Activated CD4-positive, alpha-beta T cell treated with anti-CD3 and anti-CD28 coated beads, Interleukin-2, amount 50 U/mL, for 16 hours (primary cell): ENCODE results near the gene INTS15.

ENCODE experiments used
- DNase-seq: peaks from one replicate; pipeline ENCODE4 v3.0.0-alpha.2; 2020

The INTS15 gene

DNA sequence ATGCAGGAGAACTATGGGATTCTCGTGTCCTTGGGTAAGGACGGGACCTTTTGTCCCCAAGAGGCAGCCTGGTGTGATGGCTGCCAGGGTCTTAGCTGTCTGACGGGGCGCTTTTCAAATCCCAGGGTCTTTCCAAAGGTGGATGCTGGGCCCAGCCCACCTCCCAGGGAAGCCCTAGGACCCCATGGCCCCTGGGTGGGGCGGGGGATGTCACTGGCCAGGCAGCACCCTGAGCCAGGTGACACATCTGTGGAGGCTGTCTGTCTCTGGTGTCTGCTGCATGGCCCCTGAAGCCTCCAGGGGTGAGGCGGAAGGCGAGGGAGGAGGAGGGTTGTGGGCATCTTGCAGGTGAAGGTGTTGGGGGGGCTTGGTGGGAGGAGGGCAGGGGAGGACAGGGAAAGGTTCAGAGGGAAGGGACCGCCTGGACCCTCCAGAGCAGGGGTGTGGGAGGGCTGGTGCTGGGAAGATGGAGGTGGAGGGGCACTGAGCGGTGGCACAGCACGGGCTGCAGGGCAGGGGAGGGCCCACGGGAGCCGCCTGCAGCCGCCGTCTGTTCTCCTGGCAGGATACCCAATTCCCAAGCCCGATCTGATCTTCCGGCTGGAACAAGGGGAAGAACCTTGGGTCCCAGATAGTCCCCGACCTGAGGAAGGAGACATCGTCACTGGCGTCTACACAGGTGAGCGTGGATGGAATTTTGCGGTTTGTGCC is 54.2 kb downstream of the INTS15 start:
- DNase-seq = no peak

DNA sequence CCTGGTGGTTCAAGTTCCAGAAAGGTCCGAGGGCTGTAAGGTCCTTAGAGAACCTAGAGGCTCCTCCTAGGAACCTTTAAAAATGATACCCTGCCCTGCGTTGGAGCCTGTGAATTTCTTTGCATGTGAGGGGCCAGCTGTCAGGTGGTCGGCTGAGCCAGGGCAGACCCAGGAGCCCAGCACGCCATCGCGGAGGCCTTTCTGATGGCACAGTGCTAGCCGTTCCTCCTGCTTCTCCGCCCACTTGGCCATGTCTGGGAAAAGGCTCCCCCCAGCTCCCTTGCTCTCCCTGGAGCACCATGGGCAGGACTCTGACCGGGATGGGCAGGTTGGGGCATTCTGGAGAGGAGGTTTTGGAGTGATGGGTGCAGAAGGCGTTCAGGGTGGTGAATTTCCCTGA is 54.9 kb downstream of the INTS15 start:
- no peak for DNase-seq

DNA sequence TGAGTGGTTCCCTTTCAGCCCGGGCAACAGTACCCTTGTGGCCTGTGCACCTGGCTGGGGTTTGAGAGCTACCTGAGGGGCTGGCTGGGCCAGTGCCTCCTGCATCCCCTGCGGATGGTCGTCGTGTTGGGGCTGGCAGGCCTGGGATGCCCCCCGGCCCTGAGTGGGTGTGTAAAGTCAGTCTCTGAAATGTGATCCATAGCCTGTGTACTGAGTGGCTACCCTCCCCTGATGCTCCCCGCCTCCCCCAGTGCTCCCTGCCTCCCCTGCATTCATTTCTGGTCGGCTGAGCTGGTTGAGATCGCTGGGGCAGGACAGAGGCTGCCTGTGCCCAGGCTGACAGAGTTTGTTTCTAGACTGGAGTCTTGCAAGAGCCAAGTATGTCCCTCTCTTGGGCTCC is 56.6 kb downstream of the INTS15 start:
- no peak for DNase-seq

DNA sequence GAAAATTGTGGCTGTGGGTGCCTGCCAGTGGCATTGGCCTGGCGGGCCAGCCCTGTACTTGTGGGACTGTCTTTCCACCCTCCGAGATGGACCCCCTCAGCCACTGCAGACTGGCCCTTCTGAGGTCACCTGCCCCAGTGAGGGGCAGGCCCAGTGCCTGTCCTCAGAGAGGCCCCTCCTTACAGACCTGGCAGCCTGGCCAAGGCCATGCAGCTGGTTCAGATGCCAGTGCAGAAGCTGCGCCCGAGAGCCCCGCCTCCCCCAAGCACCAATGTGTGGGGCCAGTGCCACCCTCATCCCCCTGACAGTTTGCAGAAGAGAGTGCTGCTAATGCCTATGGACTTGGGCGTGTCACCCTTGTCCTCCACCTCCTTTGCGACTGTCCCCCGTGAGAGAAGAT is 57.3 kb downstream of the INTS15 start:
- DNase-seq = no peak

DNA sequence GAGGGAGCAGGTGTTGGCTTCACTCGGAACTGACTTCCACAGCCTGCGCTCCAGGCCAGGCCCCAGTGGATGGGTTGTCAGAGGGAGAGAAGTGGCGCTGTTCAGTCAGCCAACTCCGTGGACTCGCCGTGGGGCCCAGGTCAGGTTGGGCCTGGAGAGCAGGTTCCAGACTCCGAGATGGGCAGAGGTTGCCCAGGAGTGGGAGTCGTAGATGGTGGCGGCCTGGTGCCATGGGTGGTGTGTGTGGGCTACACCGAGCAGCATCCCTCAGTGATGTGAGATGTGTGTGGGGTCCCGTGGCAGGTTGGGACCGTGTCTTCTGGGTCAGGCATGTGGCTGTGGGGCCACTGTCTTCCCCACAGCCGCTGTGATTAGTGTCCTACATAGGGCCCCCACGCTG is 57.7 kb downstream of the INTS15 start:
- no peak for DNase-seq

DNA sequence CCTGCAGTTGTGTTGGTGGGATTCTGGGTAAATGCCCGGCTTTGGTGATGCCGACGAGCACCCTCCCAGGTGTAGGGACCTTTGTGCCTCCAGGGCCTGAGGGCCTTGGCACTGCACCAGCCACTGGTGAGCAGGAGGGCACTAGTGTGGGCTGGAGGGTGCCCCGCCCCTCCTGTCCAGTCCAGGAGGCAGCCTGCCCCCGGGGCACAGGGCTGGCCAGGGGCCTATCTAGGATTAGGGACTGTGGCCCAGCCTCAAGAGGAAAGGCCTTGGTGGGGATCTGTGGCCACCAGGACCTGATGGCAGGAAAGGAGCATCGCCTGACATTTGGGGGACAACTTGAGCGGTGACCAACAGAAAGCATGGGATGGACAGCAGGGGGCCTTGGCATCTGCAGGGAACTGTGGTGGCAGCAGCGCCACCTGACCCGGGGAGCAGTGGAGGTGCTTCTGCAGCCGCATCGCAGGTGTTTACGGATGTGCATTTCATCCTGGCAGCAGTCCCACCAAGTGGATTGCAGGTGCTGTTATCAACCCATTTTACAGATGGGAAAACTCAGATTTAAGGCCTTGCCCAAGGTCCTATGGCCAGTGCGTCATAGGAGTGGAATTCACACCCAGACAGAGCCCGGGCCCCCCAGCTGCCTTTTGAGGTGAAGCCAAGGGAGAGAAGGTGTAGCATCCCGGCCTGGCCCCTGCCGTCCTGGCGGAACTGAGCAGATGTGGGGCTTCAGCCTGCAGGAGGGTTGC is 58.4 kb downstream of the INTS15 start:
- no peak for DNase-seq

DNA sequence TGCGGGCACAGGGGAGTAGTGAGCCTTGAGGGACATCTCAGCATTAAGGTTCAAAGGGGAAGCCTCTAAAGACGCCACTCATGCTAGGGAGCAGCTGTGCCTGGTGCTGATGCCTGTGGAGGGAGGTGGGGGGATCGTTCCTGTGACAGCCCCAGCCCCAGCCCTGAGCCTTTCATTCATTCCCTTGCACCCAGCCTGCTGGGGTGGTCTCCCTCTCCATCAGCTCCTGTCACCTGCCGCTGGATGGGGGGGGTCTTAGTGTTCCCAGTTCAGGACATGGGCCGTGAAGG is 58.9 kb downstream of the INTS15 start:
- no peak for DNase-seq

DNA sequence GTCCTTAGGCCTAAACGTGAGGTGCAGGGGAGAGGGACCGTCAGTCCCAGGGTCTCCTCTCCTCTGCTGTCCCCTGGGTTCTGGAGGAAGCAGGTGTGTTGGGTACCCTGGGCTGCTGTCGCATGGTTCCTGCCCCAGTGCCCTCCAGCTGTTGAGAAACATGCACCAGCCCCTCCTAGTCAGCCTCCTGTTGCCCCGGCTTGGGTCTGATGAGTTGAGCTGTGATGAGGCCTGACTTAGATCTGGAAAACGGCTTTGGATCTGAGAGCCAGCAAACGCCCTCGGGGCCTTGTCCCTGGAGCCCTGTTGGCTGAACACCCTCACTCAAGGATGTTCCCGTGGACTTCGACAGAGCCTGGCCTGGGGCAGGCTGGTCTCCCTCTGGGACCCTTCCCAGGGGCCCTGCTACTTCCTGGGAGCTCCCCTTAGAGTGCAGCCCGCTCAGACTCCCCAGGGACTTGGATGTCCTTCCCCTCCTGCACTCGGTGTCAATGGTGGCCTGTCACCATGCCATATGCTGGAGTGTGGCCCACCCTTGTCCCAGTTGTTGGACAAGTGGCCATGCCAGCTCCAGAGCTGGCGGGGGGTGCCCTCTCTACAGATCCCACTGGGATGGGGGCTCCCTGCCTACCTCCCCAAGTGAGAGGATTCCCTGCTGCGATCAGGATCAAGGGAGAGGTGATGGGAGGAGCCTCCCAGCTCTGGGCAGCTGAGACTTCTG is 59.6 kb downstream of the INTS15 start:
- DNase-seq = no peak

DNA sequence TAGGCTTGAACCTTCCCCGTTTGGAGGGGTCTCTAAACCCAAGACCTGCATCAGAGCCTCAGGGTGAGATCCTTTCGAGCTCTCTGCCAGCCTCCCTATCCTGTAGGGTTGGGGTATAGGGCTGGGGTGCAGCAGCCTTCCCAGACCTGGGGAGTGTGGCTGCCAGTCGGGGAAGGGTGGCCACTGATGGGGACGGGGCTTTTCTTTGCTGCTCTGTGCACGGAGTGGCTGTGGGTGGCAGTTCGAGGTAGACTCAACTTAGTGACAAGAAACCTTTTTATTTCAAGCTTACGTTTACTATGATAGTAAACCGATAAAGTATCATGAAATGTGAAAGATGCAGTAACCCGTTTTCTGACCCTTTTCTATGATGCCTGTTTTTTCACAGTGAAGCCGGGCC is 60.3 kb downstream of the INTS15 start:
- DNase-seq = no peak

DNA sequence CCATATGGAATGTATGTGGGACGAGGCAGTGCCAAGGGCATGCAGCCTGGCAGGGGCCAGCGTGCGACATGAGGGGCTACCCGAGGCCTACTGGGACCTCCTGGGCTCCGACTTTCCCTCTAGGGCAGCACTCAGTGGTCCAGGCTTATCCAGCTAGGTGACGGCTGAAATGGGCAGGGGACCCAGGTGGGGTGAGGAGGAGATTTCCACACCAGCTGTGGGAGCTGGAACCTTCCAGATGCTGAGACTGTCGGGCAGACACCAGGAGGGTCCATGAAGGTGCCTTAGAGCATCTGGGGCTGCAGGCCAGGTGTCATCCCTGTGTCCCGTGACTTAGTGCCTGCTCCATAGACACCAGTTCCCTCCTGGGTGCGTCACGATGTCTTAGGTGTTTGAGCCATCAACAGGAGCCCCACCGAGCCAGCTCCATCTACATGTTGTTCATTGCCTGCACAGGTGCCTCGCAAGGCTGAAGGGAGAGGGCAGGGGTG is 60.7 kb downstream of the INTS15 start:
- DNase-seq = no peak

DNA sequence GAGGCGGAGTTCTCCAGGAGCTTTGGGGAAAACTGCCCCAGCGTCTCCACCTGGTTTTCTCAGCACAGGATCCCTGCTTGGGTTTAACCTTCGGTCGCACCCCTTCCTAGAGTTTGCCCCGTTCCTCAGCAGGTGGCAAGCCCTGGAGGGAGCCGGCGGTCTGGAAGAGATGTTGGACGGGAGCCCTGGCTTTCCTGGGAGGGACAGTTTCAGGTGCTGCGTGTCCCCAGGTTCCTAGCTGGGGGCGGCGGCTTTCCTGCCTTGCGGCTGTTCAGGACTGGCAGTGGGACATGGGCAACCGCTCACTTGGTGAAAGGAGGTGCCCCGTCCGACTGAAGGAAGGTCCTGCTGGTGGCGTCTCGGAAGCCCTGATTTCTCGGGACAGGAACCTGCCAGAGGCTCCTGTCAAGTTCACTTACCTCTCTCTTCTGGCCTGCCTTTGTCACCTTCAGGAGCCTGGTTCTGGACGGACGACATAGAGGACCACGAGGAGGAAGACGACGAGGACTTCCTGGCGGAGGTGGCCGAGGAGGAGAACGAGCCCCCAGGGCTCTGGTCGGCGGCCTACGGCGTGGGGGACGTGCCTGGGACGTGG is 62.1 kb downstream of the INTS15 start:
- no peak for DNase-seq

DNA sequence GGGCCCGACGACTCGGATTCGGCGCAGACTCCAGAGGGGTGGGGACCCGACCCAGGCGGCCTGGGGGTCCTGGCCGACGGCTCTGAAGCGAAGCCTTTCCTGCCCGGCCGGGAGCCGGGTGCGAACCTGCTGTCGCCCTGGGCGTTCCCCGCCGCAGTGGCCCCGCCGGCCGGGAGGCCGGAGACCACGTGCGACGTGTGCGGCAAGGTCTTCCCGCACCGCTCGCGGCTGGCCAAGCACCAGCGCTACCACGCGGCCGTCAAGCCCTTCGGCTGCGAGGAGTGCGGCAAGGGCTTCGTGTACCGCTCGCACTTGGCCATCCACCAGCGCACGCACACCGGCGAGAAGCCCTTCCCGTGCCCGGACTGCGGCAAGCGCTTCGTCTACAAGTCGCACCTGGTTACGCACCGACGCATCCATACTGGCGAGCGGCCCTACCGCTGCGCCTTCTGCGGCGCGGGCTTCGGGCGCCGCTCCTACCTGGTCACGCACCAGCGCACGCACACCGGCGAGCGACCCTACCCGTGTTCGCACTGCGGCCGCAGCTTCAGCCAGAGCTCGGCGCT is 62.7 kb downstream of the INTS15 start:
- DNase-seq = no peak

DNA sequence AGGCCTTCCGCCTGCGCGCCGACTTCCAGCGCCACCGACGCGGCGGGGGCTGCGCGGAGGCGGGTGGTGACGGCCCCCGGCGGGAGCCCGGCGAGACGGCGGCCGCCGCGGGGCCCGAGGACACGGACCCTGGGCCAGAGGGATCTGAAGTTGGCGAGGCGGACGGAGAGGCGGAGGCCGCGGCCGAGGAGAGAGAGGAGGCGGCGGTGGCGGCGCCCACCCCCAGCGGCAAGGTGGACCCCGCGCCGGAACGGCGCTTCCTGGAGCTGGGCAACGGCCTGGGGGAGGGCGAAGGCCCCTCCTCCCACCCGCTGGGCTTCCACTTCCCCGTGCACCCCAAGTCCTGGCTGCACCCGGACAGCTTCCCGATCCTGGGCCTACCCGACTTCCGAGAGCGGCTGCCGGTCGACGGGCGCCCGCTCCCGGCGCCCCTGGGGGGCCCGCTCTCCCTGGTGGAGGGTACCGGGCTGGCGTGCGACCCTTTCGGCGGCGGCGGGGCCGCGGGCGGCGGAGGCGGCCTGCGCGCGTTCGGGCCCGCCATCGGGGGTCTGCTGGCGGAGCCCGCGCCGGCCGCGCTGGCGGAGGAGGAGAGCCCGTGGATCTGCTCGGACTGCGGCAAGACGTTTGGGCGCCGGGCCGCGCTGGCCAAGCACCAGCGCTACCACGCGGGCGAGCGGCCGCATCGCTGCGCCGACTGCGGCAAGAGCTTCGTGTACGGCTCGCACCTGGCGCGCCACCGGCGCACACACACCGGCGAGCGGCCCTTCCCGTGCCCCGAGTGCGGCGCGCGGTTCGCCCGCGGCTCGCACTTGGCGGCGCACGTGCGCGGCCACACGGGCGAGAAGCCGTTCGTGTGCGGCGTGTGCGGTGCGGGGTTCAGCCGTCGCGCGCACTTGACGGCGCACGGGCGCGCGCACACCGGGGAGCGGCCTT is 63.5 kb downstream of the INTS15 start:
- DNase-seq = no peak

DNA sequence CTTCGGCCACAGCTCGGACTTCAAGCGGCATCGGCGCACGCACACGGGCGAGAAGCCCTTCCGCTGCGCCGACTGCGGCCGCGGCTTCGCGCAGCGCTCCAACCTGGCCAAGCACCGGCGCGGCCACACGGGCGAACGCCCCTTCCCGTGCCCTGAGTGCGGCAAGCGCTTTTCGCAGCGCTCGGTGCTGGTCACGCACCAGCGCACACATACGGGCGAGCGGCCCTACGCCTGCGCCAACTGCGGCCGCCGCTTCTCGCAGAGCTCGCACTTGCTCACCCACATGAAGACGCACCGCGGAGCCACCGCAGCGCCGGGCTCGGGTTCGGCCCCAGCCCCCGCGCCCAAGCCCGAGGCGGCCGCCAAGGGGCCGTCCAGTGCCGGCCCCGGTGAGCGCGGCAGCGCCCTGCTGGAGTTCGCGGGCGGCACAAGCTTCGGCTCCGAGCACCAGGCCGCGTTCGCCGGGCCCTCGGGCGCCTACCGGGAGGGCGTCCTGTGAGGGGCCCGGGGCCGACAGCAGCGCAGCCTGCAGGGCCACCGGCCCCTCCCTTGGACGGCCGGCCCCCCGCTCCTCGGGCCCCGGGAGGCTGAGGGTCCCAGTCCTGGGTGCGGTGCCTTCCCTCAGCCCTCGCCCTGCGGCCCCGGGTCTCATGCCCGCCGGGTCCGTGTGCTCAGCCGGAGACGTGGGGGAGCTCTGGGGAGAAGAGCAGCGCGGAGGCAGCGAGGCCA is 64.5 kb downstream of the INTS15 start:
- DNase-seq = no peak

DNA sequence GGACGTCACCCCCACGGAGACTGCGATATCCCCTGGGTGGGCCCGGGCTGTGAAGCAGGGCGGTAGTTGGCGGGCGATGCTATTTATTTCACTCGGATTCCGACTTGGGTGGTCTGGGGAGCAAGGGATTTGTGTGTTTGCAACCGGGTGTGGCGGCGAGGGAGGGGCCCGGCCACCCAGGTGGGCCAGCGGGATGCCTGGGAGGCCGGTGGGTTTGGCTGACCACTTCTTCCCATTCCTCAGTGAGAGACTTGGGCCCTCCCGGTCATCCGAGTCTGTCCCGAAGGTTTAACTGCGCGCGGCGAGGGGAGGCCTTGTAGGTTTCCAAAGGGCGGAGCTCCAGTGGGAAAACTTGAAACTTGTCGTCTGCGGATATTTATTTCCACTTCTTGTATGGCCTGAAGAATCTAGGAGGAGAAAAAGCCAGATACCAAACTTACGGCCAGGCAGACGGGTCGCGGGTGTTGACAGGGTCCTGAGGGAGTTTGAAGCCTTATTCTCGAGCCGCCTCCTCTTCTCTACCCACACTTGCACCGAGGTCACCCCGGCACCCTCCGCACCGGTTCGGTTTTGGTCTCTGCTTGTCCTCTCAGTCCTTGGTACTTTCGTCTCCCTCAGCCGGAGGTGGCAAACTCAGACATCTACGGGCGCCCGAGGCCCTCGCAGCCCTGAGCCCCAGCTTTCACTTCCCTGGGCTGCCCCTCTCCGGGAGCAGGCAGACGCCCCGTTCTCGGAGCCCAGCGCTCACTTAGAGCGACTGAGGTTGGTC is 65.2 kb downstream of the INTS15 start:
- DNase-seq = no peak

DNA sequence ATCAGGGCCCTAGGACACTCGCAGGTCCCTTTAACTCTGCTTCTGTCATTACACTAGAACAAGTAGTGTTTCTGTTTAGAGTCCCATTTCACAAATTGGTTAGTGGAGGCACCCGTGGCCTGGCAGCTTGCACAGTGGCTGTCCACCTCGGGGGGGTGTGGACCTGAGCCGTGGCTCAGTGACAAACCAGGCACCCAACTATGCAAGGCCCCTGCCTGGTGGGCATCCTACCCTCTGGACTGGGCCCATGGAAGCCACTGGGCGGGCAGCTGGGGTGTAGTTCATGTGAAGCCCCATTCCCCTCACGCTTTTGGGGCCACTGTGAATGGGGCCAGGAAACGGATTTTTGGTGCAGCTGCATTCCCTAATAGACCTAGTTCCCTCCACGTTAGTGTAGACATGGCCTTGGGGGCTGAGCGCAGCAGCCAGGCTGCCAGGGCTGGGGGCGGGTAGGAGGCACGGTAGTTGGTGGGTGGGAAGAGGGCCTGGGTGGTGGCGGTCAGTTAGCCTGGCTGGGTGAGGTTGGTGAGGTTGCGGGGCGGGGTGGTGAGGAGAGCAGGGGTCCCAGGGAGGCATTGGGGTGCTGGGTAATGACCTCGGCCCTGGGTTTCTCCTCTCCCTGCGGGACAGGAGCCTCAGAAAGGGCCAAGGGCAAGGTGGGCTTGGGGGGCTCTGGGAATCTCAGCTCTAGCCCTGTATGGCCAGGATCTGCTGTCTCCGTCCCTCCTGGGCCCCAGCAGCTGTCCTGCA is 66.0 kb downstream of the INTS15 start:
- DNase-seq = no peak

DNA sequence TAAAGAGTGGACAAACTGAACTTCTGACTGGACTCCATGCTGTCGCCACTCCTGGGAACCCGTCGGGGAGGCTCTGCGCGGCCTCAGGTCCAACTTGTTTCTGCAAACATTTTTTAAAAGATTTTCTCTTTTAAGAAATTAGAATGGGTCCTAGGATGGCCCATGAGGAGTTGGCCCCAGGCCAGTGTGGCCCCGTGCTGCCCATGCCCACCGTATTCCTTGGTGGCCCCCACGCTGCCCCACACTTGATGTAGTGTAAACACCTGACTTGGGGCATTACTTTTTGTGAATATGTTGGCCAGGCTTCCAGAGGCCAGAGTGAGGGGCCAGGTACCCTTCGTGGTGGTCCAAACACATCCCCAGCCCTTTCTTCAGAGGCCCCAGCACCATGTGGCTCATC is 66.6 kb downstream of the INTS15 start:
- DNase-seq = no peak
